GM15510 (cell line): ENCODE data around the gene ELF2.

Experiments used
- POLR2A ChIP-seq: IDR thresholded peaks from 3 replicates; pipeline ENCODE4 v1.6.1; 2011; ENCODE audit warnings: borderline replicate concordance; ENCODE audit not compliant: insufficient read length; ENCODE audit errors: extremely low read depth

ELF2 gene

GRCh38 chr4:139177049-139177868 lies at the start of gene ELF2:
Gene ELF2 (minus strand): TSS chr4:139177218. CDS start chr4:139137701, 39,517 bp downstream.
- TF ChIP-seq POLR2A, result no peak

GRCh38 chr4:139223682-139224317 lies 46.8 kb upstream of the ELF2 start:
- no peak for TF ChIP-seq POLR2A

- no peak for TF ChIP-seq POLR2A
Observed at GRCh38 chr4:139222215-139222614, 45.2 kb upstream of the ELF2 start.

- no peak for TF ChIP-seq POLR2A
Observed at GRCh38 chr4:139221687-139222086, 44.7 kb upstream of the ELF2 start.

- no peak for TF ChIP-seq POLR2A
Observed at GRCh38 chr4:139219450-139220055, 42.5 kb upstream of the ELF2 start.

DNA sequence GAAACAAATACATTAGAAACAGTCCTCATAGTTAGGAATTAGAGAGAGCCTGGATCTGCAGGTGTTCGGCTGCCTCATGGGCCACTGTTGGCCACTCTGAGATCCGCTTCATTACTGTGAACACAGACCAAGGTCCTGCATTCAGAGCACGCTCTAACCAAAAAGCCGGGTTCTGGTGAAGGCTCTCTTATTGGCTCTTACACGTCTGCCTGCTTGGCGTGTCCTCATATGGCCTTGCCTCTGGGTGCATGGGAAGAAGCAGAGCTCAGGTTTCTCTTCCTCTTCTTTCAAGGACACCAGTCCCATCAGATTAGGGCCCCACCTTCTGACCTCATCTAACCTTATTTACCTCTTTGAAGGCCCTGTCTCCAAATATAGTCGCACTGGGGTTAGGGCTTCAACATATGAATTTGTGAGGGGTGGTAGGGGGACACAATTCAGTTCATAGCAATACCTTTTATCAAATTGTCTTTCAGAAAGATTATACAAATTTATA lies 37.1 kb upstream of the ELF2 start:
- no peak for TF ChIP-seq POLR2A

DNA sequence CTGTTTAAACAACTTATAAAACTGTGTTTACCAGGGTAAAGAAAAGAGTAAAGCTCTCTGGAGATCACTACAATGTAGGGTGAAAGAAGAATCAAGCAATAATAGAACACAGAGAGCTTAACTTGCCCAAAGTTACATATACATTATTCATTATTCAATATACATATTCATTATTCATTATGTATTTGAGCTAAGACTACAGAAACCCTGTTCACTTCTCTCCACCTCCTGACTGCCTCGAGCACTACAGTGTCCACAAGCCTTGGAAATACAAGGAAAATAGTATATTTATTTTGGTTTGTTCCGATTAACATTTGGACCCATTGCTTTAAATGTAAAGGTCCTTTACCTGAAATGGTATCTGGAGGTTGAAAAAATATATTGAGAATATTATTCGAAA lies 35.9 kb upstream of the ELF2 start:
- no peak for TF ChIP-seq POLR2A

DNA sequence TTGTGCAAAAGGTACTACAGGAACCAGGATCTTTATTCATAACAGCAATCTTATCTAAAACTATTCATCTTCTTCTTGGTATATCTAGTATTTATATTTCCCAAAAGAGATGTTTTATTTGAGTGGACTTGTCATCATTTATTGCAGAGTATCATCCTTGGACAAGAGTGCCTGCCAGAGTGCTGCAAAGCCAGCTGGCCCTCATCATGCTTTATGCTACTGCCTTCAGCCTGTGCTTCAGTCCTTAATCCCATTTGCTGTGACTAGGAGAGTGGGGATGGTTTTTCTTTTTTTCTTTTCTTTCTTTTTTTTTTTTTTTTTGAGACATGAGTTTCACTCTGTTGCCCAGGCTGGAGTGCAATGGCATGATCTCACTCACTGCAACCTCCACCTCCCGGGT lies 33.5 kb upstream of the ELF2 start:
- TF ChIP-seq POLR2A, result no peak

DNA sequence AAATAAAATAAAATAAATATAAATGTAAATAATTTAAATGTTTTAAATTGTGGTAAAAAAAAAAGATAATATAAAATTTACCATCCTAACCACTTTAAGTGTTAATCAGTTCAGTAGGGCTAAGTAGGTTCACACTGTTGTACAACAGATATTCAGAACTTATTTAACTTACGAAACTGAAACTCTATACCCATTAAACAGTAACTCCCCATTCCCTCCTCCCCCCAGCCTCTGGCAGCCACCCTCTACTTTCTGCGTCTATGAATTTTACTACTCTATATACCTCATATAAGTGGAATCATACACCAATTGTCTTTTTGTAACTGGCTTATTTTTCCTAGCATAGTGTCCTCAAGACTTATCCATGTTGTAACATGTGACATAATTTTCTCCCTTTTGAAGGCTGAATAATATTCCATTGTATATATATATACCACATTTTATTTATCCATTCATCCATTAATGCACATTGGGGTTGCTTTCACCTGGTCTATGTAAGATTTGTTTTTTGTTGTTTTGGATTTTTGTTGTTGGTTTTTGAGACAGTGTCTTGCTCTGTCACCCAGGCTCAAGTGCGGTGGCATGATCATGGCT lies 32.5 kb upstream of the ELF2 start:
- no peak for TF ChIP-seq POLR2A

GRCh38 chr4:139208404-139208945 lies 31.5 kb upstream of the ELF2 start:
- no peak for TF ChIP-seq POLR2A

DNA sequence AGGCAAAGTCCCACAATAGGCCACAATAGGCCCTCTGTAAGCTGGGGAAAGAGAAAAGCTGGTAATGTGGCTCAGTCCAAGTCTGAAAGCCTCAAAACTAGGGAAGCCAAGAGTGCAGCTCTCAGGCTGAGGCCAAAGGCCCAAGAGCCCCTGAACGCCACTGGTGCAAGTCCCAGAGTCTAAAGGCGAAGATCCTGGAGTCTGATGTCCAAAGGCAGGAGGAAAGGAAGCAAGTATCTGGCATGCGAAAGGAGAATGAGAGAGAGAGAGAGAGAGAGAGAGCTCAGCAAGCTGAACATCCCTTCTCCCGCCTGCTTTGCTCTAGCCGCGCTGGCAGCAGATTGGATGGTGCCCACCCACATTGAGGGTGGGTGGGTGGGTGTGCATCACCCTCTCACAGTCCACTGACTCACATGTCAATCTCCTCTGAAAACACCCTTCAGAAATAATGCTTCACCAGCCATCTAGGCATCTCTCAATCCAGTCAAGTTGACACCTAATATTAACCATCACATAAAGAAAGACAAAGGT lies 30.9 kb upstream of the ELF2 start:
- no peak for TF ChIP-seq POLR2A

- TF ChIP-seq POLR2A, result no peak
Observed at GRCh38 chr4:139207247-139207646, 30.2 kb upstream of the ELF2 start.

GRCh38 chr4:139202991-139203390 lies 26.0 kb upstream of the ELF2 start:
- TF ChIP-seq POLR2A, result no peak

DNA sequence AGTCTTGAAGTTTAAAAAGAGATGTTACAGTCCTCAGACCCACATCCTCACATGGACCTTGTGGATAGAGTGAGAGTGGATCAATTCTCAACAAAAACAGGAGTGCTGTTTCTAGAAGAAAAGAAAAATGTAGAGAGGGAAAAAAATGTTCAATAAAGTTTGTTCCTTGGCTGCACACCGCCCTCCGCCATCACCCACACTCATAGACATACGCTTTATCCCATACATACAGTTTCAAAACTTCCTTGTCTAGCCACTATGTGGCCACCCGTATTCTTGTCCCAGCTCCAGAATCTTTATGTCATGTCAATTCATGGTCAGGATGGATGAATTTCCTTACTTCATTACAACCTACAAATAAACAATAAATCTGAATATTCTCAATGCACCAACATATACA lies 23.5 kb upstream of the ELF2 start:
- no peak for TF ChIP-seq POLR2A

GRCh38 chr4:139200102-139200501 lies 23.1 kb upstream of the ELF2 start:
- no peak for TF ChIP-seq POLR2A
